ENCODE results near the gene SIGMAR1.

The SIGMAR1 gene

GRCh38 chr9:34647084-34647403 is 9.5 kb upstream of the SIGMAR1 start:
- DNase-seq, result no peak
- Histone ChIP-seq H4K91ac (ENCODE audit: low read depth, low read length) (peak overlapping the region; percentile 86), H2BK120ac (ENCODE audit: insufficient read depth, low read length, poor library complexity) (peak overlapping the region; percentile 9), H3K4me1 (ENCODE audit: control insufficient read depth in 1 of 2, insufficient read depth in 2 of 2, low read length in 2 of 2) (peaks cover 33% of the 10 kb centered on the region in 2 experiments), H3K9ac (ENCODE audit: low read length) (peak overlapping the region; percentile 62), H2AK5ac (ENCODE audit: low read length) (peak overlapping the region; percentile 50), H4K12ac (ENCODE audit: low read depth, low read length) (no peak overlapping the region), H3K14ac (ENCODE audit: low read length) (peak overlapping the region; percentile 95), H3K4ac (ENCODE audit: low read depth, low read length) (peak overlapping the region; percentile 67), H3K79me2 (ENCODE audit: control insufficient read depth, insufficient read depth, low read length, poor library complexity) (peaks cover 12% of the 10 kb centered on the region), H2BK12ac (ENCODE audit: low read length) (no peak overlapping the region), H3K9me3 (ENCODE audit: insufficient read depth, low read depth, low read length) (no peaks in the 10 kb centered on the region), H3K36me3 (ENCODE audit: control insufficient read depth in 1 of 2, insufficient read depth in 2 of 2, low read length in 2 of 2) (peaks cover 15 to 17% of the 10 kb centered on the region in 2 experiments), H3K18ac (ENCODE audit: low read length) (peak overlapping the region; percentile 87), H3K27ac (ENCODE audit: low read depth, low read length) (peak overlapping the region; percentile 76), H3K23ac (ENCODE audit: low read length) (no peak overlapping the region), H2AFZ (ENCODE audit: insufficient read depth, low read length, poor library complexity) (peak overlapping the region; percentile 72), H2BK5ac (ENCODE audit: low read depth, low read length, poor library complexity) (peak overlapping the region; percentile 23), H3K4me3 (ENCODE audit: low read depth, low read length) (peak overlapping the region; percentile 81), H3K79me1 (ENCODE audit: low read length) (peaks cover 12% of the 10 kb centered on the region), H3K4me2 (ENCODE audit: low read length) (peak overlapping the region; percentile 78), H3K27me3 (ENCODE audit: insufficient read depth, low read length) (no peaks in the 10 kb centered on the region), H4K8ac (ENCODE audit: low read depth, low read length) (peak overlapping the region; percentile 89)
- WGBS (ENCODE audit: extremely low coverage, insufficient coverage, insufficient read length), result no CpG with 5 or more reads among the region's 8 CpGs

GRCh38 chr9:34646211-34647083 is 8.9 kb upstream of the SIGMAR1 start, which contains the start of gene GALT:
Gene GALT, plus strand, starts transcription at chr9:34646675. Its CDS starts 30 bp downstream, at chr9:34646705.
- no CpG with 5 or more reads among the region's 43 CpGs for WGBS (ENCODE audit: extremely low coverage, insufficient coverage, insufficient read length)

GRCh38 chr9:34644766-34645314 is 7.3 kb upstream of the SIGMAR1 start:
- H2BK120ac ChIP-seq (ENCODE audit: insufficient read depth, low read length, poor library complexity), result peak overlapping the region; percentile 57
- peaks cover 11% of the 10 kb centered on the region for H3K79me1 ChIP-seq (ENCODE audit: low read length)
- H2AFZ ChIP-seq (ENCODE audit: insufficient read depth, low read length, poor library complexity), result peak overlapping the region; percentile 45
- H3K27ac ChIP-seq (ENCODE audit: low read depth, low read length), result peak overlapping the region; percentile 60
- no peak overlapping the region for H3K23ac ChIP-seq (ENCODE audit: low read length)
- H3K9ac ChIP-seq (ENCODE audit: low read length), result no peak overlapping the region
- no peaks in the 10 kb centered on the region for H3K9me3 ChIP-seq (ENCODE audit: insufficient read depth, low read depth, low read length)
- peak overlapping the region; percentile 57 for H4K8ac ChIP-seq (ENCODE audit: low read depth, low read length)
- H3K4me2 ChIP-seq (ENCODE audit: low read length), result peak overlapping the region; percentile 3
- no peak overlapping the region for H2AK5ac ChIP-seq (ENCODE audit: low read length)
- no peaks in the 10 kb centered on the region for H3K27me3 ChIP-seq (ENCODE audit: insufficient read depth, low read length)
- H3K4ac ChIP-seq (ENCODE audit: low read depth, low read length), result no peak overlapping the region
- H3K18ac ChIP-seq (ENCODE audit: low read length), result no peak overlapping the region
- H2BK5ac ChIP-seq (ENCODE audit: low read depth, low read length, poor library complexity), result peak overlapping the region; percentile 50
- peaks cover 24 to 28% of the 10 kb centered on the region in 2 experiments for H3K4me1 ChIP-seq (ENCODE audit: control insufficient read depth in 1 of 2, insufficient read depth in 2 of 2, low read length in 2 of 2)
- H2BK12ac ChIP-seq (ENCODE audit: low read length), result no peak overlapping the region
- H4K12ac ChIP-seq (ENCODE audit: low read depth, low read length), result no peak overlapping the region
- H3K36me3 ChIP-seq (ENCODE audit: control insufficient read depth in 1 of 2, insufficient read depth in 2 of 2, low read length in 2 of 2), result peaks cover 11 to 15% of the 10 kb centered on the region in 2 experiments
- no peak overlapping the region for H3K14ac ChIP-seq (ENCODE audit: low read length)
- DNase-seq, result peak; percentile 24 to 39
- peaks cover 12% of the 10 kb centered on the region for H3K79me2 ChIP-seq (ENCODE audit: control insufficient read depth, insufficient read depth, low read length, poor library complexity)
- no peak overlapping the region for H3K4me3 ChIP-seq (ENCODE audit: low read depth, low read length)
- H4K91ac ChIP-seq (ENCODE audit: low read depth, low read length), result peak overlapping the region; percentile 57

More at GRCh38 chr9:34646211-34647083, 8.9 kb upstream of the SIGMAR1 start, which contains the start of gene GALT:
- H2BK5ac ChIP-seq (ENCODE audit: low read depth, low read length, poor library complexity), result peak within 1 kb of the TSS; percentile 73
- H2BK120ac ChIP-seq (ENCODE audit: insufficient read depth, low read length, poor library complexity), result peak within 1 kb of the TSS; percentile 67
- peak within 1 kb of the TSS; percentile 81 for H3K4me3 ChIP-seq (ENCODE audit: low read depth, low read length)
- peaks cover 12% of the 10 kb centered on the region for H3K79me2 ChIP-seq (ENCODE audit: control insufficient read depth, insufficient read depth, low read length, poor library complexity)
- H3K79me1 ChIP-seq (ENCODE audit: low read length), result peaks cover 11% of the 10 kb centered on the region
- H2BK12ac ChIP-seq (ENCODE audit: low read length), result peak within 1 kb of the TSS; percentile 76
- peak within 1 kb of the TSS; percentile 87 for H3K18ac ChIP-seq (ENCODE audit: low read length)
- peak within 1 kb of the TSS; percentile 81 for H3K9ac ChIP-seq (ENCODE audit: low read length)
- H3K36me3 ChIP-seq (ENCODE audit: control insufficient read depth in 1 of 2, insufficient read depth in 2 of 2, low read length in 2 of 2), result peaks cover 15 to 17% of the 10 kb centered on the region in 2 experiments
- DNase-seq, result peak; percentile 93 to 95
- H3K9me3 ChIP-seq (ENCODE audit: insufficient read depth, low read depth, low read length), result no peaks in the 10 kb centered on the region
- peak within 1 kb of the TSS; percentile 72 for H2AFZ ChIP-seq (ENCODE audit: insufficient read depth, low read length, poor library complexity)
- H3K4ac ChIP-seq (ENCODE audit: low read depth, low read length), result peak within 1 kb of the TSS; percentile 67
- H3K14ac ChIP-seq (ENCODE audit: low read length), result peak within 1 kb of the TSS; percentile 95
- peaks cover 32 to 33% of the 10 kb centered on the region in 2 experiments for H3K4me1 ChIP-seq (ENCODE audit: control insufficient read depth in 1 of 2, insufficient read depth in 2 of 2, low read length in 2 of 2)
- no peaks in the 10 kb centered on the region for H3K27me3 ChIP-seq (ENCODE audit: insufficient read depth, low read length)
- H3K4me2 ChIP-seq (ENCODE audit: low read length), result peak within 1 kb of the TSS; percentile 78
- H4K91ac ChIP-seq (ENCODE audit: low read depth, low read length), result peak within 1 kb of the TSS; percentile 86
- peak within 1 kb of the TSS; percentile 70 for H4K12ac ChIP-seq (ENCODE audit: low read depth, low read length)
- H3K27ac ChIP-seq (ENCODE audit: low read depth, low read length), result peak within 1 kb of the TSS; percentile 76
- peak within 1 kb of the TSS; percentile 50 for H2AK5ac ChIP-seq (ENCODE audit: low read length)
- H3K23ac ChIP-seq (ENCODE audit: low read length), result no peak within 1 kb of the TSS
- H4K8ac ChIP-seq (ENCODE audit: low read depth, low read length), result peak within 1 kb of the TSS; percentile 89

- no peaks in the 10 kb centered on the region for H3K27me3 ChIP-seq (ENCODE audit: insufficient read depth, low read length)
- no CpG with 5 or more reads among the region's 1 CpG for WGBS (ENCODE audit: extremely low coverage, insufficient coverage, insufficient read length)
- H3K27ac ChIP-seq (ENCODE audit: low read depth, low read length), result no peak overlapping the region
- H2AFZ ChIP-seq (ENCODE audit: insufficient read depth, low read length, poor library complexity), result no peak overlapping the region
- H3K14ac ChIP-seq (ENCODE audit: low read length), result no peak overlapping the region
- no peak overlapping the region for H4K12ac ChIP-seq (ENCODE audit: low read depth, low read length)
- H3K36me3 ChIP-seq (ENCODE audit: control insufficient read depth in 1 of 2, insufficient read depth in 2 of 2, low read length in 2 of 2), result no peaks in the 10 kb centered on the region
- H3K4me3 ChIP-seq (ENCODE audit: low read depth, low read length), result no peak overlapping the region
- H3K9ac ChIP-seq (ENCODE audit: low read length), result no peak overlapping the region
- no peak overlapping the region for H2BK5ac ChIP-seq (ENCODE audit: low read depth, low read length, poor library complexity)
- peaks cover 14% of the 10 kb centered on the region for H3K79me1 ChIP-seq (ENCODE audit: low read length)
- no peak overlapping the region for H2BK12ac ChIP-seq (ENCODE audit: low read length)
- no peak overlapping the region for H3K18ac ChIP-seq (ENCODE audit: low read length)
- no peaks in the 10 kb centered on the region for H3K9me3 ChIP-seq (ENCODE audit: insufficient read depth, low read depth, low read length)
- H3K4ac ChIP-seq (ENCODE audit: low read depth, low read length), result no peak overlapping the region
- no peak overlapping the region for H4K8ac ChIP-seq (ENCODE audit: low read depth, low read length)
- peaks cover 27% of the 10 kb centered on the region in 2 experiments for H3K4me1 ChIP-seq (ENCODE audit: control insufficient read depth in 1 of 2, insufficient read depth in 2 of 2, low read length in 2 of 2)
- H3K23ac ChIP-seq (ENCODE audit: low read length), result no peak overlapping the region
- H3K79me2 ChIP-seq (ENCODE audit: control insufficient read depth, insufficient read depth, low read length, poor library complexity), result peaks cover 11% of the 10 kb centered on the region
- no peak overlapping the region for H2AK5ac ChIP-seq (ENCODE audit: low read length)
- H3K4me2 ChIP-seq (ENCODE audit: low read length), result no peak overlapping the region
- no peak overlapping the region for H4K91ac ChIP-seq (ENCODE audit: low read depth, low read length)
- H2BK120ac ChIP-seq (ENCODE audit: insufficient read depth, low read length, poor library complexity), result no peak overlapping the region
- peak in 1 of 2 donors; percentile 24 for DNase-seq
Measured at GRCh38 chr9:34642679-34643078, 5.1 kb upstream of the SIGMAR1 start.

Data from trophoblast cell (in vitro differentiated cells and primary cell).